Measurements from ENCODE around the gene DNMT3A.

DNMT3A gene

GRCh38 chr2:25230948-25231311, 110.8 kb downstream of the DNMT3A start:
- no peak overlapping the region for H3K4me3 ChIP-seq (ENCODE audit: low read length in 2 of 2)
- H3K4me1 ChIP-seq (ENCODE audit: control insufficient read depth in 2 of 2, insufficient read depth in 2 of 2, low read length in 2 of 2), result peaks cover 0 to 4% of the 10 kb centered on the region in 2 donors
- no peaks in the 10 kb centered on the region for H3K9me3 ChIP-seq (ENCODE audit: control insufficient read depth in 2 of 2, low read length in 2 of 2)
- H3K9ac ChIP-seq (ENCODE audit: low read depth in 1 of 2, low read length in 2 of 2), result no peak overlapping the region
- H3K27me3 ChIP-seq (ENCODE audit: control insufficient read depth in 2 of 2, insufficient read depth in 2 of 2, low read length in 2 of 2), result no peaks in the 10 kb centered on the region
- peaks cover 27 to 29% of the 10 kb centered on the region in 2 donors for H3K36me3 ChIP-seq (ENCODE audit: control insufficient read depth in 2 of 2, insufficient read depth in 2 of 2, low read length in 2 of 2)
- H3K27ac ChIP-seq (ENCODE audit: low read depth in 2 of 2, low read length in 2 of 2), result no peak overlapping the region

DNA sequence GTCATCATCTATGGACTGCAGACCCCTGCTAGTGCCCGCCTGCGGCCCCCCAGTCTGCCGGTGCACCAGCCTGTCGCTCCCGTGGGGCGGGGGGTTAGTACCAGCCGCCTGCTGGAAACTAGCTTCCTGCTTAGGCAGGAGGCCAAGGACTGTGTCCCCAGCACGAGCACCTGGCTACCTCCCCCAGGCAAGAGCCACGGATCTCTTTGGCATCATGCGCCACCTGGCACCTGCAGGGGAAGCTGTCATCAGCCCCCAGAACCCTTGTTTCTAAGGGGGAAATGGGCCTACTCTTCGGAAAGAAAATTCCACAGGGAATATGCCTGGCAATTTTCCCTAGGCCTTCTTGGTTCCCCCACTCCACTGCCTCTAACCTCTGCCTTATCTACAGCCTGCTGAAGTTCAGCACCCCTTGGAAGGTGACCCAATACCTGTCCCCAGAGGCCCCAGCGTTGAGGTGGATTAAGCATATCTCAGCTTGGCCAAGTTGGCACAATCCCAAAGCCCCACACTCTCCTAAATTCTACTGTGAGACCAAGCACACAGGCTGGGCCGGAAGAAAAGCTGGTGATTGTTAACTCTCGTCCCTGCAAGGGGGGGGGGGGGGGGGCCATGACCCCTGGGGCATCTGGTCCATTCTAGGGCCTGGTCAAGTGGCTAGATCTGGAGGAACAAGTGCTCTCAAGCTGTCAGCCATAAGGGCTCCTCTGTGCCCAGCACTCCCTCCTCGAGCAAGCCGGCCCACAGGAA, 111.4 kb downstream of the DNMT3A start:
- Histone ChIP-seq H3K27ac (ENCODE audit: low read depth in 2 of 2, low read length in 2 of 2) (no peak overlapping the region), H3K4me3 (ENCODE audit: low read length in 2 of 2) (no peak overlapping the region), H3K27me3 (ENCODE audit: control insufficient read depth in 2 of 2, insufficient read depth in 2 of 2, low read length in 2 of 2) (no peaks in the 10 kb centered on the region), H3K36me3 (ENCODE audit: control insufficient read depth in 2 of 2, insufficient read depth in 2 of 2, low read length in 2 of 2) (peaks cover 22 to 23% of the 10 kb centered on the region in 2 donors), H3K9ac (ENCODE audit: low read depth in 1 of 2, low read length in 2 of 2) (no peak overlapping the region), H3K9me3 (ENCODE audit: control insufficient read depth in 2 of 2, low read length in 2 of 2) (no peaks in the 10 kb centered on the region), H3K4me1 (ENCODE audit: control insufficient read depth in 2 of 2, insufficient read depth in 2 of 2, low read length in 2 of 2) (peaks cover 0 to 4% of the 10 kb centered on the region in 2 donors)

GRCh38 chr2:25229279-25230197, 112.2 kb downstream of the DNMT3A start:
- Histone ChIP-seq H3K9me3 (ENCODE audit: control insufficient read depth in 2 of 2, low read length in 2 of 2) (no peaks in the 10 kb centered on the region), H3K36me3 (ENCODE audit: control insufficient read depth in 2 of 2, insufficient read depth in 2 of 2, low read length in 2 of 2) (peaks cover 18% of the 10 kb centered on the region in 2 donors), H3K4me1 (ENCODE audit: control insufficient read depth in 2 of 2, insufficient read depth in 2 of 2, low read length in 2 of 2) (peaks cover 0 to 4% of the 10 kb centered on the region in 2 donors), H3K4me3 (ENCODE audit: low read length in 2 of 2) (no peak overlapping the region), H3K27ac (ENCODE audit: low read depth in 2 of 2, low read length in 2 of 2) (no peak overlapping the region), H3K9ac (ENCODE audit: low read depth in 1 of 2, low read length in 2 of 2) (no peak overlapping the region), H3K27me3 (ENCODE audit: control insufficient read depth in 2 of 2, insufficient read depth in 2 of 2, low read length in 2 of 2) (no peaks in the 10 kb centered on the region)

GRCh38 chr2:25228848-25229278, 112.9 kb downstream of the DNMT3A start:
- peaks cover 0 to 4% of the 10 kb centered on the region in 2 donors for H3K4me1 ChIP-seq (ENCODE audit: control insufficient read depth in 2 of 2, insufficient read depth in 2 of 2, low read length in 2 of 2)

GRCh38 chr2:25227576-25227975, 114.1 kb downstream of the DNMT3A start:
- H3K36me3 ChIP-seq (ENCODE audit: control insufficient read depth in 2 of 2, insufficient read depth in 2 of 2, low read length in 2 of 2), result peaks cover 4 to 5% of the 10 kb centered on the region in 2 donors
- H3K27me3 ChIP-seq (ENCODE audit: control insufficient read depth in 2 of 2, insufficient read depth in 2 of 2, low read length in 2 of 2), result no peaks in the 10 kb centered on the region
- no peaks in the 10 kb centered on the region for H3K9me3 ChIP-seq (ENCODE audit: control insufficient read depth in 2 of 2, low read length in 2 of 2)
- H3K9ac ChIP-seq (ENCODE audit: low read depth in 1 of 2, low read length in 2 of 2), result no peak overlapping the region
- H3K27ac ChIP-seq (ENCODE audit: low read depth in 2 of 2, low read length in 2 of 2), result no peak overlapping the region
- no peak overlapping the region for H3K4me3 ChIP-seq (ENCODE audit: low read length in 2 of 2)
- peaks cover 0 to 4% of the 10 kb centered on the region in 2 donors for H3K4me1 ChIP-seq (ENCODE audit: control insufficient read depth in 2 of 2, insufficient read depth in 2 of 2, low read length in 2 of 2)

More at GRCh38 chr2:25228848-25229278, 112.9 kb downstream of the DNMT3A start:
- Histone ChIP-seq H3K36me3 (ENCODE audit: control insufficient read depth in 2 of 2, insufficient read depth in 2 of 2, low read length in 2 of 2) (peaks cover 11 to 14% of the 10 kb centered on the region in 2 donors), H3K9ac (ENCODE audit: low read depth in 1 of 2, low read length in 2 of 2) (no peak overlapping the region), H3K27ac (ENCODE audit: low read depth in 2 of 2, low read length in 2 of 2) (no peak overlapping the region), H3K27me3 (ENCODE audit: control insufficient read depth in 2 of 2, insufficient read depth in 2 of 2, low read length in 2 of 2) (no peaks in the 10 kb centered on the region), H3K9me3 (ENCODE audit: control insufficient read depth in 2 of 2, low read length in 2 of 2) (no peaks in the 10 kb centered on the region), H3K4me3 (ENCODE audit: low read length in 2 of 2) (no peak overlapping the region)

DNA sequence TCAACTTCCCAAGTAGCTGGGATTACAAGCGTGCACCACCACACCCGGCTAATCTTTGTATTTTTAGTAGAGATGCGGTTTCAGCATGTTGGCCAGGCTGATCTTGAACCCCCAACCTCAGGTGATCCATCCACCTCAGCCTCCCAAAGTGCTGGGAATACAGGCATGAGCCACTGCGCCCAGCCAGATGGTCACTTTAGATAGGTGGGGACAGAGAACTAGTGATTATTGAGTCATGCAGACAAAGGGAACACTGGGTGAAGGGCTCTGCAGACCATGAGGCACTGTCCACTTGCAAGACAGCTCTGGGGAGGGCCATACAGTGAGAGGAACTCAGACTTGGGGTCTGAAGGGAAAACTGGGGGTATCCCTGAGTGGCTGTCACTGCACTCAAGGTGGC, 114.9 kb downstream of the DNMT3A start:
- Histone ChIP-seq H3K4me3 (ENCODE audit: low read length in 2 of 2) (no peak overlapping the region), H3K9me3 (ENCODE audit: control insufficient read depth in 2 of 2, low read length in 2 of 2) (no peaks in the 10 kb centered on the region), H3K4me1 (ENCODE audit: control insufficient read depth in 2 of 2, insufficient read depth in 2 of 2, low read length in 2 of 2) (peaks cover 0 to 4% of the 10 kb centered on the region in 2 donors), H3K36me3 (ENCODE audit: control insufficient read depth in 2 of 2, insufficient read depth in 2 of 2, low read length in 2 of 2) (peaks cover 0 to 4% of the 10 kb centered on the region in 2 donors), H3K27ac (ENCODE audit: low read depth in 2 of 2, low read length in 2 of 2) (no peak overlapping the region), H3K9ac (ENCODE audit: low read depth in 1 of 2, low read length in 2 of 2) (no peak overlapping the region), H3K27me3 (ENCODE audit: control insufficient read depth in 2 of 2, insufficient read depth in 2 of 2, low read length in 2 of 2) (no peaks in the 10 kb centered on the region)

DNA sequence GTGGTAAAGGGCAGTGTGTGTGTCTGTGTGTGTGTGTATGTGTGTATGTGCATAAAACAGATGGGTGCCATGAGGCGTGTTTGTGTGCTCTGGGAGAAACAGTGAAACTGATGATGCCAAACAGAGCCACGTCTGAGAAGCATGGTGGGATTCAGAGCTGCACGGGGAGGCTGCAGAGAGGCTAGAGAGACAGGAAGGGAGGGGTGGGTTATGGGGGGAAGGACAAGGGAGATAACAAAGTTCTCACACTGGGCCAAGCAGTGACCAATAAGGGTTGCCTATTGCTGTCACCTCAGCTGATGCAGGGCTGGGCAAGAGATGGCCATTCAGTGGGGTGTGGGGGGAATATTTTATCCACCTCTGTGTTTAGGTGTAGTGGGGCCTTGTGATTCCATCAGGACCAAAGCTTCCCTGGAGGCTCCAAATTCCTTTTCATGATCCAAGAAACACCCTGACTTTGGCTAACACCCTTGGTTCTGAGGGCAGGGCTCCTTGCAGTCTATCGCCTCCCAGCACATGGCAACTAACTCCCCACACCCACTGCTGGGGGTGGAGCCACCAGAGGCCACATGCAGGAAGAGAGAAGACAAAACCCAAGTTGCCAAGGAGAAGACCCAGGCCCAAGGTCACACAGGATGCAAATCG, 119.1 kb downstream of the DNMT3A start:
- Histone ChIP-seq H3K9me3 (ENCODE audit: control insufficient read depth in 2 of 2, low read length in 2 of 2) (no peaks in the 10 kb centered on the region), H3K36me3 (ENCODE audit: control insufficient read depth in 2 of 2, insufficient read depth in 2 of 2, low read length in 2 of 2) (no peaks in the 10 kb centered on the region), H3K27me3 (ENCODE audit: control insufficient read depth in 2 of 2, insufficient read depth in 2 of 2, low read length in 2 of 2) (no peaks in the 10 kb centered on the region), H3K9ac (ENCODE audit: low read depth in 1 of 2, low read length in 2 of 2) (no peak overlapping the region), H3K4me1 (ENCODE audit: control insufficient read depth in 2 of 2, insufficient read depth in 2 of 2, low read length in 2 of 2) (no peaks in the 10 kb centered on the region), H3K4me3 (ENCODE audit: low read length in 2 of 2) (no peak overlapping the region), H3K27ac (ENCODE audit: low read depth in 2 of 2, low read length in 2 of 2) (no peak overlapping the region)

GRCh38 chr2:25221579-25221978, 120.1 kb downstream of the DNMT3A start:
- Histone ChIP-seq H3K4me1 (ENCODE audit: control insufficient read depth in 2 of 2, insufficient read depth in 2 of 2, low read length in 2 of 2) (no peaks in the 10 kb centered on the region), H3K27ac (ENCODE audit: low read depth in 2 of 2, low read length in 2 of 2) (no peak overlapping the region), H3K36me3 (ENCODE audit: control insufficient read depth in 2 of 2, insufficient read depth in 2 of 2, low read length in 2 of 2) (no peaks in the 10 kb centered on the region), H3K27me3 (ENCODE audit: control insufficient read depth in 2 of 2, insufficient read depth in 2 of 2, low read length in 2 of 2) (no peaks in the 10 kb centered on the region), H3K9me3 (ENCODE audit: control insufficient read depth in 2 of 2, low read length in 2 of 2) (no peaks in the 10 kb centered on the region), H3K9ac (ENCODE audit: low read depth in 1 of 2, low read length in 2 of 2) (no peak overlapping the region), H3K4me3 (ENCODE audit: low read length in 2 of 2) (no peak overlapping the region)

DNA sequence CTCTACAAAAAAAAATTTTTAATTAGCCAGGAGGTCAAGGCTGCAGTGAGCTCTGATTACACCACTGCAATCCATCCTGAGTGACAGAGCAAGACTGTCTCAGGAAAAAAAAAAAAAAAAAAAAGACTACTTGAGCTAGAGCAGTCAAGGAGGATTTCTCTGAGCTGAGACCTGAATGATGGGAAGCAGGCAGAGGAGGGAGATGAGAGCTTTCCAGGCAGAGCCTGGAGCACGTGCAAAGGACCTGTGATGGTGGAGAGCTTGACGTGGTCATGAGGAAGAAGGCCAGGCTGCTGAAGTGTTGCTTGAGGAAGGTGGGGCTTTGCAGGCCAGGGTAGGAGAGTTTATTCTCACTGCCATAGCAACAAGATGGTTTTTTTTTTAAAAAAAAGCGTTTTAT, 121.4 kb downstream of the DNMT3A start:
- Histone ChIP-seq H3K9ac (ENCODE audit: low read depth in 1 of 2, low read length in 2 of 2) (no peak overlapping the region), H3K4me3 (ENCODE audit: low read length in 2 of 2) (no peak overlapping the region), H3K9me3 (ENCODE audit: control insufficient read depth in 2 of 2, low read length in 2 of 2) (no peaks in the 10 kb centered on the region), H3K27me3 (ENCODE audit: control insufficient read depth in 2 of 2, insufficient read depth in 2 of 2, low read length in 2 of 2) (no peaks in the 10 kb centered on the region), H3K27ac (ENCODE audit: low read depth in 2 of 2, low read length in 2 of 2) (no peak overlapping the region), H3K36me3 (ENCODE audit: control insufficient read depth in 2 of 2, insufficient read depth in 2 of 2, low read length in 2 of 2) (no peaks in the 10 kb centered on the region), H3K4me1 (ENCODE audit: control insufficient read depth in 2 of 2, insufficient read depth in 2 of 2, low read length in 2 of 2) (no peaks in the 10 kb centered on the region)

- no peaks in the 10 kb centered on the region for H3K36me3 ChIP-seq (ENCODE audit: control insufficient read depth in 2 of 2, insufficient read depth in 2 of 2, low read length in 2 of 2)
- H3K9ac ChIP-seq (ENCODE audit: low read depth in 1 of 2, low read length in 2 of 2), result no peak overlapping the region
- no peaks in the 10 kb centered on the region for H3K4me1 ChIP-seq (ENCODE audit: control insufficient read depth in 2 of 2, insufficient read depth in 2 of 2, low read length in 2 of 2)
- H3K27me3 ChIP-seq (ENCODE audit: control insufficient read depth in 2 of 2, insufficient read depth in 2 of 2, low read length in 2 of 2), result no peaks in the 10 kb centered on the region
- no peaks in the 10 kb centered on the region for H3K9me3 ChIP-seq (ENCODE audit: control insufficient read depth in 2 of 2, low read length in 2 of 2)
- no peak overlapping the region for H3K4me3 ChIP-seq (ENCODE audit: low read length in 2 of 2)
- no peak overlapping the region for H3K27ac ChIP-seq (ENCODE audit: low read depth in 2 of 2, low read length in 2 of 2)
Observed at GRCh38 chr2:25219621-25220020, 122.1 kb downstream of the DNMT3A start.

Measured in mucosa of rectum (tissue), 2 donors.